ENCODE data around the gene TMEM86A. TPM values are rescaled to one million over a fixed set of nuclear protein-coding genes. Genes with fewer than 3 reads are reported as not detected.
"Not testable (repeated sequence)": the region's sequence is repeated elsewhere in the genome, so short reads cannot be mapped to it uniquely, and the experiment has no call there.

Gene TMEM86A
- total RNA-seq, 2 experiments from 2014 or later = 0.92 to 2.7 TPM

GRCh38 chr11:18677560-18677959 is 21.0 kb upstream of the TMEM86A start:
- ChIA-PET CTCF (ENCODE audit: unreplicated experiment) (no interaction called here), POLR2A (no interaction called here)
- intact Hi-C loops (cut with micrococcal nuclease; ENCODE audit: unreplicated experiment) = no loop called here
- BruUV-seq (replicated peaks) = no TSS peak
- no peak for DNase-seq (ENCODE audit: low spot score)
- no peaks in the 10 kb centered on the region for H3K4me1 ChIP-seq (ENCODE audit: insufficient read depth, low read length, poor library complexity, severe bottlenecking)
- H3K4me2 ChIP-seq (ENCODE audit: low read length) = no peak overlapping the region
- H3K79me2 ChIP-seq (ENCODE audit: insufficient read depth, low read depth, low read length) = no peaks in the 10 kb centered on the region
- no peaks in the 10 kb centered on the region for H3K36me3 ChIP-seq (ENCODE audit: insufficient read depth, low read length)
- H2AFZ ChIP-seq (ENCODE audit: low read length) = no peak overlapping the region
- H3K27ac ChIP-seq (ENCODE audit: low read depth, low read length, poor library complexity, severe bottlenecking) = no peak overlapping the region
- TF ChIP-seq, protein P1, sequence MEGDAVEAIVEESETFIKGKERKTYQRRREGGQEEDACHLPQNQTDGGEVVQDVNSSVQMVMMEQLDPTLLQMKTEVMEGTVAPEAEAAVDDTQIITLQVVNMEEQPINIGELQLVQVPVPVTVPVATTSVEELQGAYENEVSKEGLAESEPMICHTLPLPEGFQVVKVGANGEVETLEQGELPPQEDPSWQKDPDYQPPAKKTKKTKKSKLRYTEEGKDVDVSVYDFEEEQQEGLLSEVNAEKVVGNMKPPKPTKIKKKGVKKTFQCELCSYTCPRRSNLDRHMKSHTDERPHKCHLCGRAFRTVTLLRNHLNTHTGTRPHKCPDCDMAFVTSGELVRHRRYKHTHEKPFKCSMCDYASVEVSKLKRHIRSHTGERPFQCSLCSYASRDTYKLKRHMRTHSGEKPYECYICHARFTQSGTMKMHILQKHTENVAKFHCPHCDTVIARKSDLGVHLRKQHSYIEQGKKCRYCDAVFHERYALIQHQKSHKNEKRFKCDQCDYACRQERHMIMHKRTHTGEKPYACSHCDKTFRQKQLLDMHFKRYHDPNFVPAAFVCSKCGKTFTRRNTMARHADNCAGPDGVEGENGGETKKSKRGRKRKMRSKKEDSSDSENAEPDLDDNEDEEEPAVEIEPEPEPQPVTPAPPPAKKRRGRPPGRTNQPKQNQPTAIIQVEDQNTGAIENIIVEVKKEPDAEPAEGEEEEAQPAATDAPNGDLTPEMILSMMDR (conservative IDR thresholded peaks at IDR 0.05; ENCODE audit: low read length) = no peak
- TF ChIP-seq EZH2phosphoT487 (IDR thresholded peaks at IDR 0.05; ENCODE audit: borderline replicate concordance, low read depth, low read length) = no peak
- H3K4me3 ChIP-seq (ENCODE audit: low read depth, low read length, poor library complexity, severe bottlenecking) = no peak overlapping the region
- H4K20me1 ChIP-seq (ENCODE audit: insufficient read depth, low read length) = no peaks in the 10 kb centered on the region
- no peaks in the 10 kb centered on the region for H3K9me2 ChIP-seq (ENCODE audit: insufficient read depth, low read length)
- no peaks in the 10 kb centered on the region for H3K9me3 ChIP-seq (ENCODE audit: low read length)

GRCh38 chr11:18681949-18682348 is 16.6 kb upstream of the TMEM86A start:
- DNase-seq (ENCODE audit: low spot score); intact Hi-C loops (cut with micrococcal nuclease; ENCODE audit: unreplicated experiment); H3K27ac ChIP-seq (ENCODE audit: low read depth, low read length, poor library complexity, severe bottlenecking); H4K20me1 ChIP-seq (ENCODE audit: insufficient read depth, low read length); POLR2A ChIA-PET; H3K4me1 ChIP-seq (ENCODE audit: insufficient read depth, low read length, poor library complexity, severe bottlenecking); H3K9me3 ChIP-seq (ENCODE audit: low read length); H3K79me2 ChIP-seq (ENCODE audit: insufficient read depth, low read depth, low read length); H3K4me3 ChIP-seq (ENCODE audit: low read depth, low read length, poor library complexity, severe bottlenecking); BruUV-seq (replicated peaks); CTCF ChIA-PET (ENCODE audit: unreplicated experiment); H3K36me3 ChIP-seq (ENCODE audit: insufficient read depth, low read length); H3K9me2 ChIP-seq (ENCODE audit: insufficient read depth, low read length); H2AFZ ChIP-seq (ENCODE audit: low read length); H3K4me2 ChIP-seq (ENCODE audit: low read length): not testable (repeated sequence)

DNA sequence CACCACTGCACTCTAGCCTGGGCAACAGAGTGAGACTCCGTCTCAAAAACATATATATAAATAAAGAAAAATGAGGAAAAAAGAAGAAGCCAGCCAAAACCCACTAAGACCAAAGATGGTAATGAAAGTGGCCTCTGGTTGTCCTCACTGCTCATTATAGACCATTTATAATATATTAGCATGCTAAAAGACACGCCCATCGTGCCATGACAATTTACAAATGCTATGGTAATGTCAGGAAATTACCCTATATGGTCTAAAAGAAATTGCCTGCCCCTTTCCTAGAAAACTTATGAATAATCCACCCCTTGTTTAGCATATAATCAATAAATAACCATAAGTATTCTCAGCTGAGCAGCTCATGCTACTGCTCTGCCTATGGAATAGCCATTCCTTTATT is 16.1 kb upstream of the TMEM86A start:
- no peaks in the 10 kb centered on the region for H3K36me3 ChIP-seq (ENCODE audit: insufficient read depth, low read length)
- BruUV-seq (replicated peaks) = no TSS peak
- H4K20me1 ChIP-seq (ENCODE audit: insufficient read depth, low read length) = no peaks in the 10 kb centered on the region
- no peaks in the 10 kb centered on the region for H3K4me1 ChIP-seq (ENCODE audit: insufficient read depth, low read length, poor library complexity, severe bottlenecking)
- TF ChIP-seq, protein P1 (conservative IDR thresholded peaks at IDR 0.05; ENCODE audit: low read length) = no peak
- no peak for TF ChIP-seq EZH2phosphoT487 (IDR thresholded peaks at IDR 0.05; ENCODE audit: borderline replicate concordance, low read depth, low read length)
- H3K4me2 ChIP-seq (ENCODE audit: low read length) = no peak overlapping the region
- ChIA-PET POLR2A (interaction anchor here (0.6 kb wide), 1 partner anchor 9 kb away, joined by 3 read pairs; no protein-coding TSS in a partner anchor), CTCF (ENCODE audit: unreplicated experiment) (no interaction called here)
- no peaks in the 10 kb centered on the region for H3K9me3 ChIP-seq (ENCODE audit: low read length)
- no peak for DNase-seq (ENCODE audit: low spot score)
- H3K4me3 ChIP-seq (ENCODE audit: low read depth, low read length, poor library complexity, severe bottlenecking) = no peak overlapping the region
- intact Hi-C loops (cut with micrococcal nuclease; ENCODE audit: unreplicated experiment) = no loop called here
- H2AFZ ChIP-seq (ENCODE audit: low read length) = no peak overlapping the region
- H3K9me2 ChIP-seq (ENCODE audit: insufficient read depth, low read length) = no peaks in the 10 kb centered on the region
- H3K79me2 ChIP-seq (ENCODE audit: insufficient read depth, low read depth, low read length) = no peaks in the 10 kb centered on the region
- no peak overlapping the region for H3K27ac ChIP-seq (ENCODE audit: low read depth, low read length, poor library complexity, severe bottlenecking)

Measured in OCI-LY7 (cell line).